ENCODE data around the gene EPHA3. TPM values are rescaled to one million over a fixed set of nuclear protein-coding genes. Genes with fewer than 3 reads are reported as not detected.

The EPHA3 gene
- total RNA-seq, 2 experiments from 2014 or later, result not detected

DNA sequence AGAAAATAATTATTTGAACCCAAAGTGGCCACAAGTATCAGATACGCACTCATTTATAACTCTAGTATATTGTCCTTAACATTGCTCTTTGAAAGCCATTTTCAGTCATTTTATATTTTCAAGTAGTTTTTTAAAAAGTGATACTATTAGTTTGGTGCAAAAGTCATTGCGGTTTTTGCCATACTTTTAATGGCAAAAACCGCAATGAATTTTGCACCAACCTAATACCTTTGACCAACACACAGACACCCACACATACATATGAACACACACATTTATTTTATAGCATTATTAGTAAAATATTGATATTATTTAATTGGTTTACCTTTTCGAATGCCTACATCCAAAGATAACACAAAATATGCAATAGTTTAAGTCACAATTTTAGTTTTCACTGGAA lies 154.3 kb downstream of the EPHA3 start:
- no peaks in the 10 kb centered on the region for H3K4me1 Mint-ChIP-seq
- CTCF ChIA-PET, result no interaction called here
- no peaks in the 10 kb centered on the region for H3K27me3 Mint-ChIP-seq
- no peak overlapping the region for H3K4me3 Mint-ChIP-seq
- no peak for DNase-seq
- ATAC-seq, result no peak
- peaks cover 11% of the 10 kb centered on the region for H3K9me3 Mint-ChIP-seq (ENCODE audit: low read depth)
- no peaks in the 10 kb centered on the region for H3K36me3 Mint-ChIP-seq
- H3K27ac Mint-ChIP-seq, result no peak overlapping the region

DNA sequence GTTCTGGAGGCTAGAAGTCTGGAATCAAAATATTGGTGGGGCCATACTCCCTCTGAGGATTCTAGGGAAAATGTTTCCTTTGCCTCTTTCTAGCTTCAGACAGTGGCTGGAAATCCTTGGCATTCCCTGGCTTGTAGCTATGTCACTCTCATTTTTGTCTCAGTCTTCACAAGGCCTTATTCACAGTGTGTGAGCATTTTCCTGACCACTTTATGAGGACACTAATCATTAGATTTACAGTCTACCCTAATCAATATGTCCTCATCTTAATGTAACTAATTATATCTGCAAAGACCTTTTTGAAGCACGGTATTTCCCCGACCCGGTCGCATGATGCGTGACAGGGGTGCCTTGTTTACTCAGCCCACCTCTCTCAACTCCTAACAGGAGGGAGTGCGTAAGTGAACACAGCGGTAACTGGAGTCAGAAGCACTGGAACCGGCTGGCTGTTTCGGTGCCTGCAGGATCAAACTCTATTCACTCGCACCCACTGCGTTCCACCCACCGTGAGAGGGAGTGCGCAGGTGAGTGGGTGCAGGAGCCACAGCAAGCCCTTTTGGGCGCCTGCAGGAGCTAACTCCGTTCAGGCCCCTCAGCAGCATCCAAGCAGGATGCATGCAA lies 155.0 kb downstream of the EPHA3 start:
- ATAC-seq (no peak), DNase-seq (no peak)
- CTCF ChIA-PET, result no interaction called here
- Mint-ChIP-seq H3K36me3 (no peaks in the 10 kb centered on the region), H3K27ac (no peak overlapping the region), H3K4me3 (no peak overlapping the region), H3K9me3 (ENCODE audit: low read depth) (peaks cover 7% of the 10 kb centered on the region), H3K4me1 (no peaks in the 10 kb centered on the region), H3K27me3 (no peaks in the 10 kb centered on the region)

DNA sequence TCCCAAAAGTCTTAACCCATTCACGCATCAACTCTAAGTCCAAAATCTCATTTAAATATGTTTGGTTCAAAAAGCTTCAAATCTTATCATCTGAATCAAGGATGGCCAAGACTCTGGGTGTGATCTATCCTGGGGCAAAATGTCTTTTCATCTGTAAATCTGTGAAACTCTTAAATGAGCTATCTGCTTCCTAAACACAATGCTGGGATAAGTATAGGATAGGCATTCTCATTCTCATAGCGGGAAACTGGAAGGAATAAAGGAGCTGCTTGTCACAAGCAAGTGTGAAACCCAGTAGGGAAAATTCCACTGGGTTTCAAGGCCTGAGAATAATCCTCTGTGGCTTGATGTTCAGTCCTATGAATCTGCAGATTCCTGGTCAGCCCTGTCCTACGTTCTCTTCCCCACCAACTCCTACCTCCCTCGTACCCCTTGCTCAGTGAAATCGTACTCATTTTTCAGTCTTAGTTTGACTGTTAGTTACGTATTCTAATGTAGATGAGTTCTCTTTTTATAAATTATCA lies 156.7 kb downstream of the EPHA3 start:
- Mint-ChIP-seq H3K4me3 (no peak overlapping the region), H3K9me3 (ENCODE audit: low read depth) (peaks cover 7% of the 10 kb centered on the region), H3K36me3 (no peaks in the 10 kb centered on the region), H3K4me1 (no peaks in the 10 kb centered on the region), H3K27me3 (no peaks in the 10 kb centered on the region), H3K27ac (no peak overlapping the region)
- CTCF ChIA-PET, result no interaction called here
- DNase-seq, result no peak
- ATAC-seq, result no peak

- Mint-ChIP-seq H3K9me3 (ENCODE audit: low read depth) (peaks cover 7% of the 10 kb centered on the region), H3K4me3 (no peak overlapping the region), H3K36me3 (no peaks in the 10 kb centered on the region), H3K27ac (no peak overlapping the region), H3K4me1 (no peaks in the 10 kb centered on the region), H3K27me3 (no peaks in the 10 kb centered on the region)
- DNase-seq, result no peak
- ATAC-seq, result no peak
- CTCF ChIA-PET, result no interaction called here
Observed at GRCh38 chr3:89266074-89266473, 158.7 kb downstream of the EPHA3 start.

GRCh38 chr3:89268059-89268458 lies 160.6 kb downstream of the EPHA3 start:
- H3K4me3 Mint-ChIP-seq, result no peak overlapping the region
- ATAC-seq (no peak), DNase-seq (no peak)
- CTCF ChIA-PET, result no interaction called here
- no peak overlapping the region for H3K27ac Mint-ChIP-seq
- H3K9me3 Mint-ChIP-seq (ENCODE audit: low read depth), result peaks cover 9% of the 10 kb centered on the region
- no peaks in the 10 kb centered on the region for H3K36me3 Mint-ChIP-seq
- no peaks in the 10 kb centered on the region for H3K4me1 Mint-ChIP-seq
- H3K27me3 Mint-ChIP-seq, result no peaks in the 10 kb centered on the region

- Mint-ChIP-seq H3K9me3 (ENCODE audit: low read depth) (peaks cover 4% of the 10 kb centered on the region), H3K27ac (no peak overlapping the region), H3K4me1 (no peaks in the 10 kb centered on the region), H3K27me3 (no peaks in the 10 kb centered on the region), H3K4me3 (no peak overlapping the region), H3K36me3 (no peaks in the 10 kb centered on the region)
- no peak for DNase-seq
- CTCF ChIA-PET, result no interaction called here
- ATAC-seq, result no peak
Observed at GRCh38 chr3:89270201-89270600, 162.8 kb downstream of the EPHA3 start.

DNA sequence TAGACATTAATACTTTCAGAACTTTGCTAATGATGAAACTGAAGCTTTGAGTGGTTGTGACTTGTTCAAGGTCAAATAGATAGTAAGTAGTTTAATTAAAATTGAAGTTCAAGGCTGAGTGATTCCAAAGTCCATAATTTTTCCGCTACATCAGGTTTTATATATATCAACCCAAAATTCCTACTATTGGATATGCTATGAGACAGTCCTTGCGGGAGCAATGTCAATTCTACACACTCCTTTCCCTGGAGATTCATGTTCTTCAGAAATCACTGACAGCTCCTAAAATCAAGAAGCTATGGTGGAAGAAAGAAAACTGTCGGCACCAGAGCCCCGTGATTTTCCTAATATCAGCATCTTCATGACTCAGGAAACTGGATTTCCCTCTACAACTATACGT lies 167.6 kb downstream of the EPHA3 start:
- Mint-ChIP-seq H3K4me3 (no peak overlapping the region), H3K27me3 (no peaks in the 10 kb centered on the region), H3K36me3 (no peaks in the 10 kb centered on the region), H3K4me1 (no peaks in the 10 kb centered on the region), H3K27ac (no peak overlapping the region), H3K9me3 (ENCODE audit: low read depth) (peaks cover 7% of the 10 kb centered on the region)
- no peak for DNase-seq
- no peak for ATAC-seq
- CTCF ChIA-PET, result no interaction called here

DNA sequence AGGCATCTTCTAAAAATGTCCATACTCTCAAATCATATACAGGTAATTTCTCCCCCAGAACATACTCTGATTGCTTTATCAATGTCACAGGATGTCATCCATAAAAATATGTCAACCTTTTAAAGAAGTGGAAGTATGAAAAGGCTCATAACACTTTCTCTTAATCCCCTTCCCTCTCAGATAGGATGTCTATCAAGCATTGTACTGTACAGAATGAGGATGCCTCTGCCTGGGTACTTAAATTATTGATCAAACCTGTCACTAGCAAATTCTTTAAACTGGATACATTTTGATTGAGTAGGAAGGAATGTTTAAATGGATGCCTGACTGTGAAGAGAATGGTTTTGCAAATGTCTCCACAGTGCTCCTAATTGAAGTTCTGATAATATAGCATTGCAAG lies 168.7 kb downstream of the EPHA3 start:
- H3K27ac Mint-ChIP-seq, result no peak overlapping the region
- no peak overlapping the region for H3K4me3 Mint-ChIP-seq
- H3K9me3 Mint-ChIP-seq (ENCODE audit: low read depth), result peaks cover 7% of the 10 kb centered on the region
- CTCF ChIA-PET, result no interaction called here
- no peaks in the 10 kb centered on the region for H3K36me3 Mint-ChIP-seq
- no peaks in the 10 kb centered on the region for H3K4me1 Mint-ChIP-seq
- no peak for DNase-seq
- ATAC-seq, result no peak
- H3K27me3 Mint-ChIP-seq, result no peaks in the 10 kb centered on the region

DNA sequence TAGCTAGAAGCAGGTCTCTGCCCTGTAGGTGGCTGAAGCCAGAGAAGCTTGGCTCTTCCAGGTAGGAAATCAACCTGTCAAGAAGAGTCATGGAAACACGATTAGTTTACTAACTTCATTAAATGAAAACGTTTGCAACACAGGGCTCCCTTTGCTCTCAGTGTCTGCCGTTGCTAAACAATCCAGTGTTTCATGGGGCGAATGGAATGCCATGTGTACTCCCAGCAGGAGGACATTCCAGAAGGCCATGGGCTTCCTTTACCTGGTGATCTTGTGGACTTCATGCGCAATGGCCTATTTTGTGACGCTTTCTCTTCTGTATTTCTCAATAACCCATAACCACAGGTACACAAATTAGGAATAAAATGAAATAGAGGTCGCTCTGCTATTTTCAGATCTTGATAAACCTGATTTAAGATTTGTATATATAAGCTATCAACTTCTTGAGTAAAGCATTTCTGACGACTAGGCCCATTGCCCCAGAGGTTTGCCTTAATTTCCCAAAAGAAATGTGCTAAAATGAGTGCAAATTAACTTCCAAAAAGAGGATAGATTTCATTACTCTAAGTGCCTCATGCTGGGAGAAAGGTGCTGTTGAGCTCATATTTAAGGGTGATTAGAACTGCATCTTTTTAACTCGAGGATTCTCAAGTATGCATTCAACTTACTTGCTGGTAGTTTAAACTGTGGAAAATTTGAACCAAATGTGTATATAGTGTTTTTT lies 171.0 kb downstream of the EPHA3 start:
- ATAC-seq (no peak), DNase-seq (no peak)
- Mint-ChIP-seq H3K4me1 (no peaks in the 10 kb centered on the region), H3K27me3 (no peaks in the 10 kb centered on the region), H3K36me3 (no peaks in the 10 kb centered on the region), H3K27ac (no peak overlapping the region), H3K9me3 (ENCODE audit: low read depth) (peaks cover 2% of the 10 kb centered on the region), H3K4me3 (no peak overlapping the region)
- CTCF ChIA-PET, result no interaction called here

DNA sequence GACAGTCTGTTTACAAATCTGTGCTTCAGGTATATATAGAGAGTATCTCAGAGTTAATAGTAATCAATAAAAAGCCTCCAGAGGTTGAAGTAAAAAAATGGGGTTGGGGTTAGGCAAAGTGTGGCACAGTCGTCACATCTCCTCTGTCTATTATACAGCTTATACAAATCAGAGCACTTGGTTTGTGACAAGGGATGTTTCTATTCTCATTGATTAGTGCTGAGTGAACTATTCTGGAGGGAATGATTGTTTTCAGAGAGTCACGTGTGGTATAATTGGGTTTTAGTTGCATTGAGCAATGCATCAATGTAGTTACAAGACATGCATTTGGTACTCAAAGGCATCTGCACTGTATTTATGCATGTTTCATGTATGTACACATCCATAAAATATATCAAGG lies 172.9 kb downstream of the EPHA3 start:
- Mint-ChIP-seq H3K9me3 (ENCODE audit: low read depth) (peaks cover 2% of the 10 kb centered on the region), H3K27me3 (no peaks in the 10 kb centered on the region), H3K36me3 (no peaks in the 10 kb centered on the region), H3K27ac (no peak overlapping the region), H3K4me1 (no peaks in the 10 kb centered on the region), H3K4me3 (no peak overlapping the region)
- no peak for ATAC-seq
- no peak for DNase-seq
- CTCF ChIA-PET, result no interaction called here

GRCh38 chr3:89280822-89281365 lies 173.5 kb downstream of the EPHA3 start:
- ATAC-seq (no peak), DNase-seq (no peak)
- peaks cover 3% of the 10 kb centered on the region for H3K9me3 Mint-ChIP-seq (ENCODE audit: low read depth)
- no peaks in the 10 kb centered on the region for H3K36me3 Mint-ChIP-seq
- CTCF ChIA-PET, result no interaction called here
- no peaks in the 10 kb centered on the region for H3K27me3 Mint-ChIP-seq
- no peak overlapping the region for H3K27ac Mint-ChIP-seq
- no peaks in the 10 kb centered on the region for H3K4me1 Mint-ChIP-seq
- no peak overlapping the region for H3K4me3 Mint-ChIP-seq

DNA sequence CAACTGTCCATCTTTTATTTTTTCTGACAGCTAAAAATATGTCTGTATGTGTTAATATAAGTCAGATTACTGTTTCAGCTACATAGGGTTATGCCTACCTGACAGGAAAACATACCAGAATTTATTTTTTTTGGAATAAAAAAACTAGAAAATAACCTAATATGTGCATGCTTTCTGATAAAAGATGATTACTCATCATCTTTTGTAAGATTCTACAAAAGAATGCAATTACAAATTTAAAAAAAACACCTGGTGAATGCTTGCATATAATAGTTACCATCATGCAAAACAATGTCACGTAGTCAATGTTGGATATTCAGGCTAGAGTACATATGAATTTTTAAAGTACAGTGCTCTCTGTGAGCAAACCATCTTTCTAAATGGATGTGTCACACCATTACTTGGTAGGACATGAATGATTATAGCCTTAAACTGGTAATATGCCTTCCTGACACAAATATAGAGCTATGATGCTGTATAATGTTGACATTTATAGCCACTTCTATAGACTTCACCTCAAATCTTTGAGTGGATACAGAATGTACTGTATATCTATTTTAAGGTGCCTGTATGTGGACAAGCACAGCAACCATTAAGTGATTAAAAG lies 180.6 kb downstream of the EPHA3 start:
- H3K36me3 Mint-ChIP-seq, result no peaks in the 10 kb centered on the region
- CTCF ChIA-PET, result no interaction called here
- no peak overlapping the region for H3K27ac Mint-ChIP-seq
- DNase-seq (no peak), ATAC-seq (no peak)
- H3K4me1 Mint-ChIP-seq, result no peaks in the 10 kb centered on the region
- H3K9me3 Mint-ChIP-seq (ENCODE audit: low read depth), result peaks cover 3% of the 10 kb centered on the region
- H3K4me3 Mint-ChIP-seq, result no peak overlapping the region
- no peaks in the 10 kb centered on the region for H3K27me3 Mint-ChIP-seq

DNA sequence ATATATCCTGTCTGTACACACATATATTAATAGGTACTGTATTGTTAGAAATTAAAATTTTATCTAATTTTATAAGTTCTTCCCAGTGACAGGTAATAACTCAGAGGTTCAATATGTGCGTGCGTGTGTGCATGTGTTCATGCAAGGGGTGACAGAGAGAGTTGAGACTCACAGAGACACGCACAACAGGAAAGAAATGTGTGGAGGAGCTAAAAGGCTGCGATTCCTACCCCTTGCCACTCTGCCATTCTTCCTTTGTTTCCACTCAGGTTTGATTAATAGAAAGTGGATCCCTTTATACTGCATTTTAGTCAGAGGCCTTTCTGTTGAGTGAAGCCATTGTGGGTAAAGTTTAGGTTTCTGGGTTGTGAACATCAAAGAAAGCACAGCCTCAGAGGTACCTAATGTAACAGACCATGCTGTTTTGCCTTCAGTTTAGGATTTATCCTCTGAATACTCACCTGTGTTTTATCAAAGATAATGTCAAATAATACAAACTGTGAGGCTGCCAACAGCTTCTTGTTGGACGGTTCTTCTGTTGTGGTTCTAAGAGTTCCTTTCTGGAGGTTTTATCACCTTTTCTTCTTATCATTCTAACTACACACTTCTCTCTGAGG lies 182.3 kb downstream of the EPHA3 start:
- no peak overlapping the region for H3K27ac Mint-ChIP-seq
- no peaks in the 10 kb centered on the region for H3K36me3 Mint-ChIP-seq
- H3K27me3 Mint-ChIP-seq, result no peaks in the 10 kb centered on the region
- CTCF ChIA-PET, result no interaction called here
- ATAC-seq (no peak), DNase-seq (no peak)
- H3K9me3 Mint-ChIP-seq (ENCODE audit: low read depth), result peaks cover 3% of the 10 kb centered on the region
- no peaks in the 10 kb centered on the region for H3K4me1 Mint-ChIP-seq
- no peak overlapping the region for H3K4me3 Mint-ChIP-seq

DNA sequence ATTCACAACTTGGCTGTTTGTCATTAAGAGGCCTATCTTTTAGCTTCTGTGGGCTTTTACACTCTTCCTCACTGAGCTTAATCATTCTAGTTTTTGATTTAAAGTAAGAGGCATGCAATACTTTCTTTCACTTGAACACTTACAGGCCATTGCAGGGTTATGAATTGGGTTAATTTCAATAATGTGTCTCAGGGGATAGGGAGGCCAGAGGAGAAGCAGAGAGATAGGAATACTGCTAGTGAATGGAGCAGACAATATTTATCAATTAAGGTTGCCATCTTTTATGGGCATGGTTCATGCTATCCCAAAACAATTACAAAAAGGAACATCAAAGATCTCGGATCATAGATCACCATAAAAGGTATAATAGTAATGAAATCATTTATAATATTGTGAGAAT lies 189.8 kb downstream of the EPHA3 start:
- no peaks in the 10 kb centered on the region for H3K36me3 Mint-ChIP-seq
- CTCF ChIA-PET, result no interaction called here
- H3K27ac Mint-ChIP-seq, result no peak overlapping the region
- no peak for DNase-seq
- peaks cover 5% of the 10 kb centered on the region for H3K9me3 Mint-ChIP-seq (ENCODE audit: low read depth)
- no peak overlapping the region for H3K4me3 Mint-ChIP-seq
- H3K4me1 Mint-ChIP-seq, result no peaks in the 10 kb centered on the region
- ATAC-seq, result no peak
- H3K27me3 Mint-ChIP-seq, result no peaks in the 10 kb centered on the region
